EH (cell line): Measurements from ENCODE around the gene ZNF765.
"Not testable (repeated sequence)": the region's sequence is repeated elsewhere in the genome, so short reads cannot be mapped to it uniquely, and the experiment has no call there.

Experiments used
- DNase-seq: peaks from one replicate; pipeline ENCODE4 v3.0.0-alpha.2; 2015; ENCODE audit warnings: low read depth

Gene ZNF765

GRCh38 chr19:53394974-53395839 lies at the start of gene ZNF765:
Gene ZNF765 (plus strand): TSS chr19:53395149. CDS start chr19:53398016, 2,867 bp downstream.
- peak; percentile 92 for DNase-seq

- no peak for DNase-seq
These were observed 39.2 kb upstream of the ZNF765 start for GRCh38 chr19:53355739-53356138.

GRCh38 chr19:53357821-53358581 lies 36.9 kb upstream of the ZNF765 start:
- no peak for DNase-seq

- DNase-seq: not testable (repeated sequence)
These were observed 34.9 kb upstream of the ZNF765 start for GRCh38 chr19:53360056-53360455.

- peak; percentile 78 for DNase-seq
These were observed 29.6 kb upstream of the ZNF765 start, which contains the start of gene ZNF525 for GRCh38 chr19:53365134-53365898. Gene ZNF525 (plus strand): TSS chr19:53365705. CDS start chr19:53372282, 6,577 bp downstream.

GRCh38 chr19:53365899-53366493 lies 29.0 kb upstream of the ZNF765 start:
- DNase-seq: peak; percentile 55

GRCh38 chr19:53372196-53372595 lies 22.8 kb upstream of the ZNF765 start:
- no peak for DNase-seq

GRCh38 chr19:53374288-53374687 lies 20.7 kb upstream of the ZNF765 start:
- no peak for DNase-seq

- DNase-seq: no peak
These were observed 20.2 kb upstream of the ZNF765 start for GRCh38 chr19:53374743-53375142.

- DNase-seq: no peak
These were observed 13.6 kb upstream of the ZNF765 start for GRCh38 chr19:53381376-53381775.

- DNase-seq: no peak
These were observed 6.8 kb upstream of the ZNF765 start for GRCh38 chr19:53388168-53388567.

GRCh38 chr19:53388904-53389303 lies 6.0 kb upstream of the ZNF765 start:
- DNase-seq: no peak

- DNase-seq: no peak
These were observed 5.4 kb upstream of the ZNF765 start for GRCh38 chr19:53389571-53389970.

- DNase-seq: no peak
These were observed 5.0 kb upstream of the ZNF765 start for GRCh38 chr19:53389978-53390377.

- DNase-seq: peak; percentile 79
These were observed 401 bp upstream of the ZNF765 start for GRCh38 chr19:53394522-53394973.

- DNase-seq: not testable (repeated sequence)
These were observed 1.0 kb downstream of the ZNF765 start for GRCh38 chr19:53395840-53396524.

GRCh38 chr19:53396525-53396868 lies 1.5 kb downstream of the ZNF765 start:
- DNase-seq: no peak

GRCh38 chr19:53397918-53398317 lies 3.0 kb downstream of the ZNF765 start:
- not testable (repeated sequence) for DNase-seq

- DNase-seq: no peak
These were observed 14.7 kb downstream of the ZNF765 start for GRCh38 chr19:53409505-53410204.

- DNase-seq: not testable (repeated sequence)
These were observed 25.8 kb downstream of the ZNF765 start for GRCh38 chr19:53420520-53421315.
